Retinal pigment epithelial cell (primary cell): ENCODE results near the gene MAPKAP1.

Source experiments
- DNase-seq: peaks from one replicate; pipeline ENCODE4 v3.0.0-alpha.2; 2010; ENCODE audit warnings: low read depth
- H3K4me3 ChIP-seq: 2 replicates; pipeline ENCODE4 v1.5.1; 2011; ENCODE audit warnings: mild to moderate bottlenecking, low read length, control low read depth, moderate library complexity
- TF ChIP-seq, protein P1 (sequence below): conservative IDR thresholded peaks from 2 replicates; pipeline ENCODE4 v1.5.1; 2011; ENCODE audit warnings: low read depth, low read length, control low read depth, inconsistent platforms

The MAPKAP1 gene

DNA sequence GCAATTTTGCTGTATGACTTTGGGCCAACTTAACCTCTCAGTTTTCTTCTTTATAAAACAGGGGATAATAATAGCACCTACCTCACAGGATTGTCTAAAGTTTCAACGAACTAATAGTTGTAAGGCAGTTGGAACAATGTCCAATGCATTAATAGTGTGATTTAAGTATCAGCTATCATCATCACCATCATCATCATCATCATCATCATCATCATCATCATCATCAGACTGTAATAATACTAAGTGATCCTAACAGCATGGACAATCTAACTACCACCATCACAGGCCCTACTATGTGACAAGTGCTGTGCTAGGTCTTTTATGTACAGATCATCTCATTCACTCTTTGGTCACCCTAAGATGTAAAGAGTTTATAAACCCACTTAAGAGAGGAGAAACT lies 196.0 kb downstream of the MAPKAP1 start:
- TF ChIP-seq, protein P1, sequence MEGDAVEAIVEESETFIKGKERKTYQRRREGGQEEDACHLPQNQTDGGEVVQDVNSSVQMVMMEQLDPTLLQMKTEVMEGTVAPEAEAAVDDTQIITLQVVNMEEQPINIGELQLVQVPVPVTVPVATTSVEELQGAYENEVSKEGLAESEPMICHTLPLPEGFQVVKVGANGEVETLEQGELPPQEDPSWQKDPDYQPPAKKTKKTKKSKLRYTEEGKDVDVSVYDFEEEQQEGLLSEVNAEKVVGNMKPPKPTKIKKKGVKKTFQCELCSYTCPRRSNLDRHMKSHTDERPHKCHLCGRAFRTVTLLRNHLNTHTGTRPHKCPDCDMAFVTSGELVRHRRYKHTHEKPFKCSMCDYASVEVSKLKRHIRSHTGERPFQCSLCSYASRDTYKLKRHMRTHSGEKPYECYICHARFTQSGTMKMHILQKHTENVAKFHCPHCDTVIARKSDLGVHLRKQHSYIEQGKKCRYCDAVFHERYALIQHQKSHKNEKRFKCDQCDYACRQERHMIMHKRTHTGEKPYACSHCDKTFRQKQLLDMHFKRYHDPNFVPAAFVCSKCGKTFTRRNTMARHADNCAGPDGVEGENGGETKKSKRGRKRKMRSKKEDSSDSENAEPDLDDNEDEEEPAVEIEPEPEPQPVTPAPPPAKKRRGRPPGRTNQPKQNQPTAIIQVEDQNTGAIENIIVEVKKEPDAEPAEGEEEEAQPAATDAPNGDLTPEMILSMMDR: no peak
- DNase-seq: no peak
- no peak overlapping the region for H3K4me3 ChIP-seq

DNA sequence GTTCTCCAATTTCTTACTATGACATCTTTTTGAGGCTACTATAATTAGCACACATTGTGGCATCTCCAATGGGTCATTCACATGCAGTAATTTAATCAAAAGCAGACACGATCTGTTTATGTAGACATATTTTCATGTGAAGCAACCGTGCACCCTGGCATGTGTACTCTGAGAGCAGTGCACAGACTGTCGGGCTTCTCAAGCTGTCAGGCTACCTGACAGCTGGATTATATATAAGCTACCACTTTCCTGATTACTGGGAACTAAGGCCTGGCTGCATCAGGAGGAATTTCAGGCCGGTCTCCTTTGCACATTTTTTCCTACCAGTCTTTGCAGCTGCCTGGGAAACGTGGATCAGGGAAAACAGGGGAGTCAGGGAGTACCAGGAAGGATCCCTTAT lies 197.5 kb downstream of the MAPKAP1 start:
- DNase-seq: no peak
- TF ChIP-seq, protein P1: no peak
- H3K4me3 ChIP-seq: no peak overlapping the region

DNA sequence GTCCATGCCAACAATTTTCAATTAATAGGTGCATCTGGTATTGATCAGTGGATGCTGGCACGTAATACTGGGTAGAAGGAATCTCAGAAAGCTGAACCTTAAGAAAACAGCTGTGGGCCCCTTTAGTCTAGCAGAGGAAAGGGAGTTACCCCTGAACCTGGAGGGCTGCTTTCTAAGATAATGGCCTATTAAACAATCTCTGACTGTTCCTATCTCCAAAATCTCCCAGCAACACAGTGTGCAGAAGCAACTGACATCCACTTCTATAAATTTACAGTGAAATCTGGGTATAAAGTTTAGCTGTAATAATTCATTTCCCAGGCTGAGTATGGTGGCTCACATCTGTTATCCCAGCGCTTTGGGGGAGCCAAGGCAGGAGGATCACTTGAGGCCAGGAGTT lies 198.8 kb downstream of the MAPKAP1 start:
- H3K4me3 ChIP-seq: no peak overlapping the region
- no peak for DNase-seq
- TF ChIP-seq, protein P1: no peak

DNA sequence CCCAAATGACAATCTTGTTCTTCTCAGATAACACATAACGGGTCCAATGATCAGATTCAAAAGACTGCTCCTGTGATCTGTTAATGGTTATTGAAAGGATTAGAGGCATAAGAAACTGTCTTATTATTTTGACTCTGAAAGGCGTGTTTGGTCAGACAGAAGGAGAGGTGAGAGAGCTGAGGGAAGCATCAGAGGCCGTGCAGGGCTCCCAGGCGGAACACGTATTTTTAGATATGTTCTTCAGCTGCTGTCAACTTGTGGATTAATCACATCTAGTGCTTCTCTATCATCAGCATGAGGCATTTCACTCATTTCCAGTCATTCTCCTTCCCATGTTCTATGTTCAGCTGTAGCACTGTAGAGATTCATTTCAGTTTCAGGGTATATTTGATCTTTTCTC lies 199.8 kb downstream of the MAPKAP1 start:
- TF ChIP-seq, protein P1: no peak
- H3K4me3 ChIP-seq: no peak overlapping the region
- DNase-seq: no peak

DNA sequence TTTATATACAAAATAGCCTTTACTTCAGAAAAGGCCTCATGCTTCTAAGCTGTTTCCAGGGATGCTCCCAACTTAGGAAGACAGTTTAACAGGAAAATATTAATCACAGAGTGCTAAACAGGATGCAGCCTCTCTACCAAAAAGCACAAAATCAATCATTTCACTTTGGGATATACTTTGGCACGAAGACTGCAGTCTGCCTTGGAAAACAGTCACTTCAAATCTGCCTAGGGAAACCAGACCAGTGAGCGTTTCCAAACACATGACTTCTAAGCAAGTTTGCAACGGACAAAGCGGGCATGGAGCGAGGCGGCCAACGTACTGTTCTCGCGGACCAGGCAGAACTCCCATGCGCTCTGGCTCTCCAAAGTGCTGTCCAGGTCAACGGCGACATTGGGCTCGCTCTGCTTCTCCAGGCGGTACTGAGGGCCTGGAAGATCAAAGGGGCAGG lies 201.0 kb downstream of the MAPKAP1 start:
- H3K4me3 ChIP-seq: no peak overlapping the region
- no peak for DNase-seq
- TF ChIP-seq, protein P1: no peak

DNA sequence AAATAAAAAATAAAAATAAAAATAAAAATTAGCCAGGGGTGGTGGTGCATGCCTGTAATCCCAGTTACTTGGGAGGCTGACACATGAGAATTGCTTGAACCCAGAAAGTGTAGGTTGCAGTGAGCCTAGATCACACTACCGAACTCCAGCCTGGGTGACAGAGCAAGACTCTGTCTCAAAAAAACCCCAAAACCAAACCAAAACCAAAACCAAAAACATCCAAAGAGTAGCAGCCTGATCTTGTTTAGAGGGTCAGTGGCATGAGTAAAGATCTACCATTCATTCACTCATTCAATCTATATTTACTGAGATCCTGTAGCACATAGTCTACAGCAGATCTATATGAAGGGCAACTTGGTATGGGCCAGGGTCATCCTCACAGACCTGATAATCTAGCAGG lies 202.4 kb downstream of the MAPKAP1 start:
- no peak for DNase-seq
- no peak overlapping the region for H3K4me3 ChIP-seq

DNA sequence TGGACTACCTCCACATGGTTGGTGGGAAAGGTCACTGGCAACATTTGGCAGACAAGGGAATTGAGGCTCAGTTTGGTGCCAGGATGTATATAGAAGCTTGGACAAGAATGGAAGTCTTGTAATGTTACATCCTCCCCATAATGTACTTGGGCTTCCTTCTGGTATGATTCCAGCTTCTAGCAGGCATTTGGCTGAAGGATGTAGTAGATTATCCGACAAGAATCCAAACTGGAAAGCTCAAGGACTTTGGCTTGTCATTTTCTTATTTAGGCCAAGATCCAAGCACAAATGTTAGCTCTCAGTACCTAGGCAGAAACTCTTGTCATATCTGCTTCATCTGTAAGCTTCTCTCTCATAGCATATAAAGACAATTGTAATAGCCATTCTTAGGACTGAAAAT lies 209.1 kb downstream of the MAPKAP1 start:
- DNase-seq: no peak
- TF ChIP-seq, protein P1: no peak
- no peak overlapping the region for H3K4me3 ChIP-seq

More for the DNA sequence above, 202.4 kb downstream of the MAPKAP1 start:
- TF ChIP-seq, protein P1: no peak
